Liver (tissue), 3 donors: ENCODE data around the gene OR51B6.

Source experiments
- JUND ChIP-seq, 2 donors: IDR thresholded peaks; 2 replicates each; pipeline ENCODE4 v1.6.1; 2016; ENCODE audit warnings: antibody characterized with exemption in 2 of 2
- RAD21 ChIP-seq, 2 donors: IDR thresholded peaks; 2 replicates each; pipeline ENCODE4 v1.6.1; 2016; ENCODE audit warnings: antibody characterized with exemption in 2 of 2, mild to moderate bottlenecking in 2 of 2
- TAF1 ChIP-seq: conservative IDR thresholded peaks from 2 replicates; pipeline ENCODE4 v1.6.1; 2016; ENCODE audit warnings: antibody characterized with exemption, mild to moderate bottlenecking
- YY1 ChIP-seq: IDR thresholded peaks from 2 replicates; pipeline ENCODE4 v1.6.1; 2016; ENCODE audit warnings: antibody characterized with exemption, mild to moderate bottlenecking
- TF ChIP-seq, protein P1 (sequence below): fragments of 150-350 bp; IDR thresholded peaks from 2 replicates; pipeline ENCODE4 v1.5.1; 2017; ENCODE audit warnings: improper control_type of control experiment, low read depth, low read length; ENCODE audit not compliant: missing input control
- TF ChIP-seq, protein P2 (sequence below): IDR thresholded peaks from 2 replicates; pipeline ENCODE4 v1.6.1; 2016; ENCODE audit warnings: antibody characterized with exemption
- TF ChIP-seq, protein P3 (sequence below): IDR thresholded peaks from 2 replicates; pipeline ENCODE4 v1.6.1; 2016; ENCODE audit warnings: antibody characterized with exemption, mild to moderate bottlenecking
- TF ChIP-seq, protein P4 (sequence below): IDR thresholded peaks from 2 replicates; pipeline ENCODE4 v1.6.1; 2016; ENCODE audit warnings: antibody characterized with exemption
- donor health status: healthy.
- donor health status: healthy.

DNA sequence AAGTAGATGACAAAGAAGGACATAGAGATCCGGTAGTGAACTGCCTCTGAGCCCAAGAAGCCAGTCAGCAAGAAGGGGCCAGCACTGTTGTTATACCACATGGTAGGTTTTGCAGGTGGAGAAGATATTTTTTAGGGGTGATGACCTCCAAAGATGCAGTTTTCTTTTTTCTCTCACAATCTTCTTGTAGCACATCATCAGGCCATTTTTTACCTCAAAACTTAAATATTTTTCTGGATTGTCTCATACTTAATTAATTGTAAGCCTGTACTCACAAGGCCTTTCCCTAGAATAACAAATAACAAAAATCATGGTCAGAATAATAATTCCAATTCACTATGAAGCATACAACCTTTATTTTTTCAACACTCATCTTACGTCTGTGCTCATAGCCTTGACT, 49.5 kb upstream of the OR51B6 start, which contains the start of gene OR51B4:
- TF ChIP-seq, protein P1, sequence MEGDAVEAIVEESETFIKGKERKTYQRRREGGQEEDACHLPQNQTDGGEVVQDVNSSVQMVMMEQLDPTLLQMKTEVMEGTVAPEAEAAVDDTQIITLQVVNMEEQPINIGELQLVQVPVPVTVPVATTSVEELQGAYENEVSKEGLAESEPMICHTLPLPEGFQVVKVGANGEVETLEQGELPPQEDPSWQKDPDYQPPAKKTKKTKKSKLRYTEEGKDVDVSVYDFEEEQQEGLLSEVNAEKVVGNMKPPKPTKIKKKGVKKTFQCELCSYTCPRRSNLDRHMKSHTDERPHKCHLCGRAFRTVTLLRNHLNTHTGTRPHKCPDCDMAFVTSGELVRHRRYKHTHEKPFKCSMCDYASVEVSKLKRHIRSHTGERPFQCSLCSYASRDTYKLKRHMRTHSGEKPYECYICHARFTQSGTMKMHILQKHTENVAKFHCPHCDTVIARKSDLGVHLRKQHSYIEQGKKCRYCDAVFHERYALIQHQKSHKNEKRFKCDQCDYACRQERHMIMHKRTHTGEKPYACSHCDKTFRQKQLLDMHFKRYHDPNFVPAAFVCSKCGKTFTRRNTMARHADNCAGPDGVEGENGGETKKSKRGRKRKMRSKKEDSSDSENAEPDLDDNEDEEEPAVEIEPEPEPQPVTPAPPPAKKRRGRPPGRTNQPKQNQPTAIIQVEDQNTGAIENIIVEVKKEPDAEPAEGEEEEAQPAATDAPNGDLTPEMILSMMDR = no peak
- TF ChIP-seq YY1 = no peak
- TF ChIP-seq TAF1 = no peak
- TF ChIP-seq, protein P2, sequence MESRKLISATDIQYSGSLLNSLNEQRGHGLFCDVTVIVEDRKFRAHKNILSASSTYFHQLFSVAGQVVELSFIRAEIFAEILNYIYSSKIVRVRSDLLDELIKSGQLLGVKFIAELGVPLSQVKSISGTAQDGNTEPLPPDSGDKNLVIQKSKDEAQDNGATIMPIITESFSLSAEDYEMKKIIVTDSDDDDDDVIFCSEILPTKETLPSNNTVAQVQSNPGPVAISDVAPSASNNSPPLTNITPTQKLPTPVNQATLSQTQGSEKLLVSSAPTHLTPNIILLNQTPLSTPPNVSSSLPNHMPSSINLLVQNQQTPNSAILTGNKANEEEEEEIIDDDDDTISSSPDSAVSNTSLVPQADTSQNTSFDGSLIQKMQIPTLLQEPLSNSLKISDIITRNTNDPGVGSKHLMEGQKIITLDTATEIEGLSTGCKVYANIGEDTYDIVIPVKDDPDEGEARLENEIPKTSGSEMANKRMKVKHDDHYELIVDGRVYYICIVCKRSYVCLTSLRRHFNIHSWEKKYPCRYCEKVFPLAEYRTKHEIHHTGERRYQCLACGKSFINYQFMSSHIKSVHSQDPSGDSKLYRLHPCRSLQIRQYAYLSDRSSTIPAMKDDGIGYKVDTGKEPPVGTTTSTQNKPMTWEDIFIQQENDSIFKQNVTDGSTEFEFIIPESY = no peak
- no peak for TF ChIP-seq JUND (IDR thresholded peaks at IDR 0.05)
- no peak for TF ChIP-seq RAD21 (IDR thresholded peaks at IDR 0.05)
- TF ChIP-seq, protein P3, sequence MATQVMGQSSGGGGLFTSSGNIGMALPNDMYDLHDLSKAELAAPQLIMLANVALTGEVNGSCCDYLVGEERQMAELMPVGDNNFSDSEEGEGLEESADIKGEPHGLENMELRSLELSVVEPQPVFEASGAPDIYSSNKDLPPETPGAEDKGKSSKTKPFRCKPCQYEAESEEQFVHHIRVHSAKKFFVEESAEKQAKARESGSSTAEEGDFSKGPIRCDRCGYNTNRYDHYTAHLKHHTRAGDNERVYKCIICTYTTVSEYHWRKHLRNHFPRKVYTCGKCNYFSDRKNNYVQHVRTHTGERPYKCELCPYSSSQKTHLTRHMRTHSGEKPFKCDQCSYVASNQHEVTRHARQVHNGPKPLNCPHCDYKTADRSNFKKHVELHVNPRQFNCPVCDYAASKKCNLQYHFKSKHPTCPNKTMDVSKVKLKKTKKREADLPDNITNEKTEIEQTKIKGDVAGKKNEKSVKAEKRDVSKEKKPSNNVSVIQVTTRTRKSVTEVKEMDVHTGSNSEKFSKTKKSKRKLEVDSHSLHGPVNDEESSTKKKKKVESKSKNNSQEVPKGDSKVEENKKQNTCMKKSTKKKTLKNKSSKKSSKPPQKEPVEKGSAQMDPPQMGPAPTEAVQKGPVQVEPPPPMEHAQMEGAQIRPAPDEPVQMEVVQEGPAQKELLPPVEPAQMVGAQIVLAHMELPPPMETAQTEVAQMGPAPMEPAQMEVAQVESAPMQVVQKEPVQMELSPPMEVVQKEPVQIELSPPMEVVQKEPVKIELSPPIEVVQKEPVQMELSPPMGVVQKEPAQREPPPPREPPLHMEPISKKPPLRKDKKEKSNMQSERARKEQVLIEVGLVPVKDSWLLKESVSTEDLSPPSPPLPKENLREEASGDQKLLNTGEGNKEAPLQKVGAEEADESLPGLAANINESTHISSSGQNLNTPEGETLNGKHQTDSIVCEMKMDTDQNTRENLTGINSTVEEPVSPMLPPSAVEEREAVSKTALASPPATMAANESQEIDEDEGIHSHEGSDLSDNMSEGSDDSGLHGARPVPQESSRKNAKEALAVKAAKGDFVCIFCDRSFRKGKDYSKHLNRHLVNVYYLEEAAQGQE = no peak
- TF ChIP-seq, protein P4, sequence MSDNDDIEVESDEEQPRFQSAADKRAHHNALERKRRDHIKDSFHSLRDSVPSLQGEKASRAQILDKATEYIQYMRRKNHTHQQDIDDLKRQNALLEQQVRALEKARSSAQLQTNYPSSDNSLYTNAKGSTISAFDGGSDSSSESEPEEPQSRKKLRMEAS = no peak
